HEK293 (cell line): ENCODE measurements around the gene NR2C2.
A peak's percentile ranks its signal among the peaks of the same experiment; 100 is the strongest.

Experiments
- CTCF ChIA-PET: fragments of 350-600 bp; formaldehyde crosslinking; extraction: SDS; loops from one replicate; lab custom pipeline; 2021; ENCODE audit warnings: antibody characterized with exemption; lab: Yijun Ruan, JAX
- POLR2A ChIA-PET: fragments of 300-600 bp; formaldehyde crosslinking; extraction: SDS; loops from one replicate; lab custom pipeline; 2020; ENCODE audit warnings: antibody characterized with exemption, inconsistent platforms; lab: Yijun Ruan, JAX
- H3K27ac ChIP-seq: fragments of 200-500 bp; sonication (Bioruptor generic); 2 replicates; pipeline ENCODE4 v1.5.1; 2014; ENCODE audit warnings: low read depth, low read length, control low read depth, inconsistent platforms; ENCODE audit errors: extremely low read depth
- H3K36me3 ChIP-seq, 2 experiments: fragments of 200-500 bp in 1 of 2; sonication (Bioruptor generic) in 1 of 2; 1 replicate in 1 of 2; 2 replicates in 1 of 2; pipeline ENCODE4 v1.5.1; 2014 to 2017; ENCODE audit warnings: inconsistent platforms in 2 of 2, low read length in 2 of 2; ENCODE audit not compliant: control insufficient read depth in 2 of 2, insufficient read depth in 1 of 2
- H3K4me1 ChIP-seq: fragments of 200-500 bp; sonication (Bioruptor generic); 2 replicates; pipeline ENCODE4 v1.5.1; 2014; ENCODE audit warnings: mild to moderate bottlenecking, low read length, inconsistent platforms; ENCODE audit not compliant: control insufficient read depth, insufficient read depth
- H3K4me3 ChIP-seq: 2 replicates; pipeline ENCODE4 v1.5.1; 2011; ENCODE audit warnings: low read depth, mild to moderate bottlenecking, control low read depth, low read length, moderate library complexity
- H3K9me3 ChIP-seq: fragments of 200-500 bp; sonication (Bioruptor generic); 2 replicates; pipeline ENCODE4 v1.5.1; 2014; ENCODE audit warnings: low read depth, low read length, inconsistent platforms; ENCODE audit not compliant: control insufficient read depth, insufficient read depth
- BCL11A ChIP-seq: fragments of 450-650 bp; formaldehyde crosslinking; IDR thresholded peaks from 2 replicates; pipeline ENCODE4 v1.5.1; 2016; ENCODE audit warnings: low read depth, missing biosample characterization, missing genetic modification characterization
- BCL11B ChIP-seq: fragments of 450-650 bp; formaldehyde crosslinking; IDR thresholded peaks from 2 replicates; pipeline ENCODE4 v1.5.1; 2016; ENCODE audit warnings: low read depth, missing biosample characterization, missing genetic modification characterization
- ELK4 ChIP-seq: IDR thresholded peaks from 2 replicates; pipeline ENCODE4 v1.6.1; 2011; ENCODE audit warnings: mild to moderate bottlenecking, low read depth, low read length, borderline replicate concordance
- GLI2 ChIP-seq: fragments of 450-650 bp; formaldehyde crosslinking; IDR thresholded peaks from 2 replicates; pipeline ENCODE4; 2017; ENCODE audit warnings: missing biosample characterization, missing genetic modification characterization, low read depth, borderline replicate concordance
- IKZF3 ChIP-seq: fragments of 450-650 bp; IDR thresholded peaks from 2 replicates; pipeline ENCODE4 v1.5.0; 2018; ENCODE audit warnings: missing biosample characterization, mild to moderate bottlenecking, missing genetic modification characterization, moderate library complexity
- KLF16 ChIP-seq: fragments of 450-650 bp; formaldehyde crosslinking; IDR thresholded peaks from 2 replicates; pipeline ENCODE4 v1.5.1; 2017; ENCODE audit warnings: missing biosample characterization, missing genetic modification characterization
- KLF7 ChIP-seq: fragments of 450-650 bp; formaldehyde crosslinking; IDR thresholded peaks from 2 replicates; pipeline ENCODE4 v1.5.1; 2016; ENCODE audit warnings: missing biosample characterization, missing genetic modification characterization, borderline replicate concordance
- KLF8 ChIP-seq: fragments of 450-650 bp; formaldehyde crosslinking; IDR thresholded peaks from 2 replicates; pipeline ENCODE4 v1.5.1; 2016; ENCODE audit warnings: missing biosample characterization, missing genetic modification characterization
- PBX3 ChIP-seq: sonication (generic); formaldehyde crosslinking; IDR thresholded peaks from 2 replicates; pipeline ENCODE4 v1.8.1; 2022; ENCODE audit warnings: mild to moderate bottlenecking, moderate library complexity, missing genetic modification reagents
- SCRT2 ChIP-seq: fragments of 450-650 bp; formaldehyde crosslinking; IDR thresholded peaks from 2 replicates; pipeline ENCODE4 v1.5.1; 2016; ENCODE audit warnings: missing biosample characterization, missing genetic modification characterization
- SETDB1 ChIP-seq: IDR thresholded peaks from one replicate; pipeline ENCODE4 v1.6.1; 2017; ENCODE audit warnings: mild to moderate bottlenecking, low read length, moderate library complexity, mixed read lengths; ENCODE audit not compliant: insufficient read length
- SP2 ChIP-seq: fragments of 450-650 bp; formaldehyde crosslinking; IDR thresholded peaks from 2 replicates; pipeline ENCODE4 v1.5.1; 2016; ENCODE audit warnings: missing biosample characterization, missing genetic modification characterization
- TCF7L2 ChIP-seq: IDR thresholded peaks from 2 replicates; pipeline ENCODE4 v1.6.1; 2011; ENCODE audit warnings: low read depth, mild to moderate bottlenecking, inconsistent platforms, low read length, moderate library complexity, borderline replicate concordance
- ZBTB20 ChIP-seq: fragments of 450-650 bp; formaldehyde crosslinking; IDR thresholded peaks from 2 replicates; pipeline ENCODE4 v1.5.1; 2016; ENCODE audit warnings: missing biosample characterization, missing genetic modification characterization
- ZBTB8A ChIP-seq: fragments of 450-650 bp; formaldehyde crosslinking; IDR thresholded peaks from 2 replicates; pipeline ENCODE4 v1.5.1; 2016; ENCODE audit warnings: missing biosample characterization, missing genetic modification characterization
- ZNF2 ChIP-seq: fragments of 450-650 bp; formaldehyde crosslinking; IDR thresholded peaks from 2 replicates; pipeline ENCODE4 v1.5.1; 2016; ENCODE audit warnings: missing biosample characterization, missing genetic modification characterization
- ZNF311 ChIP-seq: fragments of 450-650 bp; formaldehyde crosslinking; IDR thresholded peaks from 2 replicates; pipeline ENCODE4 v1.5.1; 2017; ENCODE audit warnings: missing biosample characterization, missing genetic modification characterization, borderline replicate concordance
- ZNF416 ChIP-seq: fragments of 450-650 bp; formaldehyde crosslinking; IDR thresholded peaks from 2 replicates; pipeline ENCODE4 v1.5.1; 2016; ENCODE audit warnings: missing biosample characterization, missing genetic modification characterization
- ZNF426 ChIP-seq: fragments of 450-650 bp; formaldehyde crosslinking; IDR thresholded peaks from 2 replicates; pipeline ENCODE4 v1.5.1; 2017; ENCODE audit warnings: missing biosample characterization, missing genetic modification characterization, mild to moderate bottlenecking, inconsistent platforms, moderate library complexity
- ZNF449 ChIP-seq: fragments of 450-650 bp; formaldehyde crosslinking; IDR thresholded peaks from 2 replicates; pipeline ENCODE4 v1.5.1; 2017; ENCODE audit warnings: missing biosample characterization, mild to moderate bottlenecking, missing genetic modification characterization, moderate library complexity
- ZNF488 ChIP-seq: fragments of 450-650 bp; formaldehyde crosslinking; IDR thresholded peaks from 2 replicates; pipeline ENCODE4 v1.5.1; 2016; ENCODE audit warnings: missing biosample characterization, missing genetic modification characterization
- ZNF501 ChIP-seq: fragments of 450-650 bp; formaldehyde crosslinking; IDR thresholded peaks from 2 replicates; pipeline ENCODE4 v1.5.1; 2016; ENCODE audit warnings: missing biosample characterization, missing genetic modification characterization
- ZNF585B ChIP-seq: fragments of 450-650 bp; formaldehyde crosslinking; IDR thresholded peaks from 2 replicates; pipeline ENCODE4 v1.5.1; 2016; ENCODE audit warnings: missing biosample characterization, missing genetic modification characterization
- ZNF596 ChIP-seq: fragments of 450-650 bp; IDR thresholded peaks from 2 replicates; pipeline ENCODE4 v1.5.0; 2018; ENCODE audit warnings: missing biosample characterization, mild to moderate bottlenecking, missing genetic modification characterization, moderate library complexity
- ZNF600 ChIP-seq: fragments of 450-650 bp; formaldehyde crosslinking; IDR thresholded peaks from 2 replicates; pipeline ENCODE4 v1.5.1; 2016; ENCODE audit warnings: missing biosample characterization, missing genetic modification characterization
- ZNF626 ChIP-seq: fragments of 450-650 bp; sonication (Bioruptor Pico); formaldehyde crosslinking; IDR thresholded peaks from 2 replicates; pipeline ENCODE4 v1.5.1; 2018; ENCODE audit warnings: missing biosample characterization, missing genetic modification characterization, inconsistent platforms
- ZNF777 ChIP-seq: fragments of 450-650 bp; formaldehyde crosslinking; IDR thresholded peaks from 2 replicates; pipeline ENCODE4 v1.5.1; 2017; ENCODE audit warnings: missing biosample characterization, missing genetic modification characterization, borderline replicate concordance
- ZSCAN30 ChIP-seq: fragments of 450-650 bp; IDR thresholded peaks from 2 replicates; pipeline ENCODE4 v1.5.1; 2018; ENCODE audit warnings: missing biosample characterization, mild to moderate bottlenecking, missing genetic modification characterization, moderate library complexity

NR2C2 gene

GRCh38 chr3:14947100-14947885 lies at the start of gene NR2C2 (continued):
- TF ChIP-seq KLF8 = peak; percentile 75
- TF ChIP-seq ZNF600 (tag by site-specific recombination) = peak; percentile 59
- peak; percentile 96 for TF ChIP-seq BCL11B (tag by site-specific recombination)
- TF ChIP-seq ZBTB20 (tag by site-specific recombination) = peak; percentile 95
- TF ChIP-seq BCL11A (tag by site-specific recombination) = peak; percentile 79; the same call in 1 of the 2 replicates
- peak; percentile 65; the same call in 1 of the 2 replicates for TF ChIP-seq ZSCAN30 (tag by site-specific recombination)
- TF ChIP-seq ZNF596 (tag by site-specific recombination) = 0 out of 2 replicates have a peak, but pooled peaks have one; percentile 6
- TF ChIP-seq ZNF426 (tag by site-specific recombination) = no peak
- peak; percentile 32; the same call in 1 of the 2 replicates for TF ChIP-seq KLF7 (tag by site-specific recombination)
- TF ChIP-seq TCF7L2 = no peak
- no peak for TF ChIP-seq SETDB1
- TF ChIP-seq IKZF3 (tag by site-specific recombination) = peak; percentile 32; the same call in 1 of the 2 replicates
- no peak for TF ChIP-seq ZNF585B (tag by site-specific recombination)
- TF ChIP-seq ZNF626 (tag by site-specific recombination) = no peak
- TF ChIP-seq ZNF777 (tag by site-specific recombination) = 0 out of 2 replicates have a peak, but pooled peaks have one; percentile 44
- TF ChIP-seq ZBTB8A (tag by site-specific recombination) = peak; percentile 76
- TF ChIP-seq SP2 = peak; percentile 72
- peak; percentile 79; the same call in 1 of the 2 replicates for TF ChIP-seq ZNF501 (tag by site-specific recombination)
- TF ChIP-seq ZNF2 (tag by site-specific recombination) = 0 out of 2 replicates have a peak, but pooled peaks have one; percentile 46
- TF ChIP-seq ZNF416 (tag by site-specific recombination) = no peak

- H3K4me1 ChIP-seq = no peaks in the 10 kb centered on the region
- POLR2A ChIA-PET = no interaction called here
- CTCF ChIA-PET = interaction anchor here (0.7 to 1.2 kb wide), 2 partner anchors 14 to 77 kb away, joined by 3 read pairs; no protein-coding TSS in a partner anchor
- H3K36me3 ChIP-seq = no peaks in the 10 kb centered on the region
- H3K27ac ChIP-seq = no peak overlapping the region
- H3K4me3 ChIP-seq = no peak overlapping the region
- TF ChIP-seq ZNF449 (tag by site-specific recombination) (no peak), GLI2 (no peak), BCL11B (tag by site-specific recombination) (no peak), ZNF488 (tag by site-specific recombination) (no peak), KLF16 (tag by site-specific recombination) (no peak), SCRT2 (no peak), PBX3 (no peak), ELK4 (no peak), ZNF311 (tag by site-specific recombination) (no peak)
- TF ChIP-seq, all 188 proteins: peak for 0
- no peaks in the 10 kb centered on the region for H3K9me3 ChIP-seq
Observed at GRCh38 chr3:14898929-14899328, 48.5 kb upstream of the NR2C2 start.
